VCaP (cell line): ENCODE results near the gene TMCO4.

Experiments used
- H3K27ac ChIP-seq: fragments of 450-650 bp; 2 replicates; pipeline ENCODE4 v1.5.1; 2017
- CTCF ChIP-seq: fragments of 450-650 bp; conservative IDR thresholded peaks from 2 replicates; pipeline ENCODE4 v1.5.1; 2017; ENCODE audit warnings: mild to moderate bottlenecking, moderate library complexity

The TMCO4 gene

GRCh38 chr1:19651141-19651737 lies 148.5 kb downstream of the TMCO4 start:
- TF ChIP-seq CTCF, result peak; percentile 90
- peak overlapping the region; percentile 31; the same call in 1 of the 2 replicates for H3K27ac ChIP-seq

GRCh38 chr1:19650416-19651140 lies 149.1 kb downstream of the TMCO4 start:
- no peak for TF ChIP-seq CTCF
- peak overlapping the region; percentile 31; the same call in 1 of the 2 replicates for H3K27ac ChIP-seq

DNA sequence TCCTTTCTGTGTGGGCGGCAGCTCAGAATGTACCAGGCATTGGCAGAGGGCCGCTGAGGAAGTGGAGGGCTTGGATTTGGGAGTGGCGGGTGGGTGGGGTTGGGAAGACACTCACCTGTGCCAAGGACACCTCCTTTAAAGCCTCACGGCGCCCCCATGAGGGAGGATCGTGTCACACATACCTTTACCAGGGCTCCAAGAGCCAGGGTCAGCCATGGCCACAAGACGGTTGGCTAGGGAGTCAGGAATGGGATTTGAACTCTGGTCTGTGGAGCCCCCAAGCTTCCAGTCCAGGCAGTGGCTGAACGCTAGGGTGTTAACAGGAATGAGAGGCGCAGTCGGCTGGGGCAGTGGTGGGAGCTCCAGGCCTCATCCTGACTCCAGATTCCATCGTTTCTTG lies 151.0 kb downstream of the TMCO4 start:
- TF ChIP-seq CTCF, result peak; percentile 55

GRCh38 chr1:19648239-19648638 lies 151.5 kb downstream of the TMCO4 start:
- TF ChIP-seq CTCF, result no peak
- H3K27ac ChIP-seq, result no peak overlapping the region

More for the DNA sequence above, 151.0 kb downstream of the TMCO4 start:
- H3K27ac ChIP-seq, result no peak overlapping the region

DNA sequence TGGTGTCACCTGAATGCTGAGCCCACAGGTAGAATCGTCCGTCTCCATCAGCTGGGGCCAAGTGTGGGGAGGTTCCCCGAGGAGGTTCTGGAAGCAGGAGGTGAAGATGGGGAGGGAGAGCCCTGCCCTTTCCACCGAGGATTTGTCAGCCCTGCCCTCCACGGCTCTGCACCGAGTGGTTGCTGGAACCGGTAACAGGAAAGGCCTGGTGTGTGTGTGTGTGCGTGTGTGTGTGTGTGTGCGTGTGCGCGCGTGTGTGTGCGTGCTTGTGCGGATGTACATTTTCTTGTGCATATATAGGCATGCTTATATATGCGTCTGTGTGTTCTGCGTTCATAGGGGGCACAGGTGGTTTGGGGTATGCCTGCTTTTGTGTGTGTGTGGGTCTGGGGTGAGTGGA lies 152.1 kb downstream of the TMCO4 start:
- H3K27ac ChIP-seq, result no peak overlapping the region
- TF ChIP-seq CTCF, result no peak

- TF ChIP-seq CTCF, result no peak
Observed at GRCh38 chr1:19646377-19647319, 153.1 kb downstream of the TMCO4 start.

More at GRCh38 chr1:19646377-19647319, 153.1 kb downstream of the TMCO4 start:
- no peak overlapping the region for H3K27ac ChIP-seq
